ENCODE results near the gene GPBP1. TPM values are rescaled to one million over a fixed set of nuclear protein-coding genes. Genes with fewer than 3 reads are reported as not detected.

GPBP1 gene
- total RNA-seq, 1 experiment from 2014 or later = 100 TPM

- ChIA-PET CTCF (no interaction called here), POLR2A (no interaction called here)
- TF ChIP-seq MAX (CRISPR knock-in tag; IDR thresholded peaks at IDR 0.05) (no peak), ZNF281 (CRISPR knock-in tag; IDR thresholded peaks at IDR 0.05) (no peak), ZNF232 (CRISPR knock-in tag; IDR thresholded peaks at IDR 0.05) (no peak)
- no peaks in the 10 kb centered on the region for H3K27me3 Mint-ChIP-seq (ENCODE audit: low read depth)
- H3K27ac Mint-ChIP-seq = no peak overlapping the region
- H3K36me3 Mint-ChIP-seq = peaks cover 3% of the 10 kb centered on the region; the same call in 1 of the 2 replicates
- H3K4me1 Mint-ChIP-seq = peaks cover 3% of the 10 kb centered on the region; the same call in 1 of the 2 replicates
- peaks cover 6% of the 10 kb centered on the region for H3K9me3 Mint-ChIP-seq
- DNase-seq (ENCODE audit: low spot score) = no peak
- no peak for ATAC-seq
- H3K4me3 Mint-ChIP-seq = no peak overlapping the region
Measured at GRCh38 chr5:57152316-57152715, 21.5 kb upstream of the GPBP1 start.

GRCh38 chr5:57155033-57155432 is 18.8 kb upstream of the GPBP1 start:
- CTCF ChIA-PET = no interaction called here
- ATAC-seq = no peak

More at GRCh38 chr5:57155033-57155432, 18.8 kb upstream of the GPBP1 start:
- POLR2A ChIA-PET = no interaction called here
- H3K27ac Mint-ChIP-seq = no peak overlapping the region
- TF ChIP-seq GABPB1 (CRISPR knock-in tag; IDR thresholded peaks at IDR 0.05) (no peak), ATF1 (CRISPR knock-in tag; IDR thresholded peaks at IDR 0.05) (no peak), IRF1 (CRISPR knock-in tag; IDR thresholded peaks at IDR 0.05) (no peak), RORB (CRISPR knock-in tag; IDR thresholded peaks at IDR 0.05) (no peak), ETV6 (CRISPR knock-in tag; IDR thresholded peaks at IDR 0.05) (no peak), ZNF396 (CRISPR knock-in tag; IDR thresholded peaks at IDR 0.05; ENCODE audit: borderline replicate concordance) (no peak), MYBL2 (CRISPR knock-in tag; IDR thresholded peaks at IDR 0.05) (no peak), AFF4 (CRISPR knock-in tag; IDR thresholded peaks at IDR 0.05; ENCODE audit: borderline replicate concordance) (no peak), E2F4 (CRISPR knock-in tag; IDR thresholded peaks at IDR 0.05; ENCODE audit: borderline replicate concordance, low read depth) (no peak), ZSCAN18 (CRISPR knock-in tag; IDR thresholded peaks at IDR 0.05) (no peak), IRF2 (CRISPR knock-in tag; IDR thresholded peaks at IDR 0.05; ENCODE audit: borderline replicate concordance, low read depth) (no peak), SP1 (CRISPR knock-in tag; conservative IDR thresholded peaks at IDR 0.05) (no peak), NFE2L1 (CRISPR knock-in tag; IDR thresholded peaks at IDR 0.05) (no peak), TP53 (CRISPR knock-in tag; IDR thresholded peaks at IDR 0.05) (no peak), FOXK1 (CRISPR knock-in tag; IDR thresholded peaks at IDR 0.05) (no peak), GRHL2 (CRISPR knock-in tag; IDR thresholded peaks at IDR 0.05; ENCODE audit: insufficient replicate concordance, severe bottlenecking) (no peak), ZNF219 (CRISPR knock-in tag; IDR thresholded peaks at IDR 0.05; ENCODE audit: borderline replicate concordance) (no peak), JUN (CRISPR knock-in tag; IDR thresholded peaks at IDR 0.05) (no peak)
- no peak overlapping the region for H3K4me3 Mint-ChIP-seq
- peaks cover 3% of the 10 kb centered on the region; the same call in 1 of the 2 replicates for H3K4me1 Mint-ChIP-seq
- DNase-seq (ENCODE audit: low spot score) = no peak
- H3K9me3 Mint-ChIP-seq = peaks cover 14% of the 10 kb centered on the region
- H3K36me3 Mint-ChIP-seq = peaks cover 9% of the 10 kb centered on the region
- H3K27me3 Mint-ChIP-seq (ENCODE audit: low read depth) = no peaks in the 10 kb centered on the region
